Measurements from ENCODE around the gene SAMD9L.

GRCh38 chr7:93138576-93138975, 9.6 kb downstream of the SAMD9L start:
- no peak for TF ChIP-seq CTCF (IDR thresholded peaks at IDR 0.05)
- TF ChIP-seq POLR2A (IDR thresholded peaks at IDR 0.05), result no peak
- no peak for TF ChIP-seq POLR2AphosphoS5 (IDR thresholded peaks at IDR 0.05)
